IPS-11a (cell line): ENCODE measurements around the gene CRTC3.
"Not testable (repeated sequence)": the region's sequence is repeated elsewhere in the genome, so short reads cannot be mapped to it uniquely, and the experiment has no call there.

Experiments used
- H3K4me3 ChIP-seq: one replicate; pipeline ENCODE4 v1.5.1; 2013; ENCODE audit warnings: low read depth, low read length, control low read depth

CRTC3 gene, protein sequence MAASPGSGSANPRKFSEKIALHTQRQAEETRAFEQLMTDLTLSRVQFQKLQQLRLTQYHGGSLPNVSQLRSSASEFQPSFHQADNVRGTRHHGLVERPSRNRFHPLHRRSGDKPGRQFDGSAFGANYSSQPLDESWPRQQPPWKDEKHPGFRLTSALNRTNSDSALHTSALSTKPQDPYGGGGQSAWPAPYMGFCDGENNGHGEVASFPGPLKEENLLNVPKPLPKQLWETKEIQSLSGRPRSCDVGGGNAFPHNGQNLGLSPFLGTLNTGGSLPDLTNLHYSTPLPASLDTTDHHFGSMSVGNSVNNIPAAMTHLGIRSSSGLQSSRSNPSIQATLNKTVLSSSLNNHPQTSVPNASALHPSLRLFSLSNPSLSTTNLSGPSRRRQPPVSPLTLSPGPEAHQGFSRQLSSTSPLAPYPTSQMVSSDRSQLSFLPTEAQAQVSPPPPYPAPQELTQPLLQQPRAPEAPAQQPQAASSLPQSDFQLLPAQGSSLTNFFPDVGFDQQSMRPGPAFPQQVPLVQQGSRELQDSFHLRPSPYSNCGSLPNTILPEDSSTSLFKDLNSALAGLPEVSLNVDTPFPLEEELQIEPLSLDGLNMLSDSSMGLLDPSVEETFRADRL

DNA sequence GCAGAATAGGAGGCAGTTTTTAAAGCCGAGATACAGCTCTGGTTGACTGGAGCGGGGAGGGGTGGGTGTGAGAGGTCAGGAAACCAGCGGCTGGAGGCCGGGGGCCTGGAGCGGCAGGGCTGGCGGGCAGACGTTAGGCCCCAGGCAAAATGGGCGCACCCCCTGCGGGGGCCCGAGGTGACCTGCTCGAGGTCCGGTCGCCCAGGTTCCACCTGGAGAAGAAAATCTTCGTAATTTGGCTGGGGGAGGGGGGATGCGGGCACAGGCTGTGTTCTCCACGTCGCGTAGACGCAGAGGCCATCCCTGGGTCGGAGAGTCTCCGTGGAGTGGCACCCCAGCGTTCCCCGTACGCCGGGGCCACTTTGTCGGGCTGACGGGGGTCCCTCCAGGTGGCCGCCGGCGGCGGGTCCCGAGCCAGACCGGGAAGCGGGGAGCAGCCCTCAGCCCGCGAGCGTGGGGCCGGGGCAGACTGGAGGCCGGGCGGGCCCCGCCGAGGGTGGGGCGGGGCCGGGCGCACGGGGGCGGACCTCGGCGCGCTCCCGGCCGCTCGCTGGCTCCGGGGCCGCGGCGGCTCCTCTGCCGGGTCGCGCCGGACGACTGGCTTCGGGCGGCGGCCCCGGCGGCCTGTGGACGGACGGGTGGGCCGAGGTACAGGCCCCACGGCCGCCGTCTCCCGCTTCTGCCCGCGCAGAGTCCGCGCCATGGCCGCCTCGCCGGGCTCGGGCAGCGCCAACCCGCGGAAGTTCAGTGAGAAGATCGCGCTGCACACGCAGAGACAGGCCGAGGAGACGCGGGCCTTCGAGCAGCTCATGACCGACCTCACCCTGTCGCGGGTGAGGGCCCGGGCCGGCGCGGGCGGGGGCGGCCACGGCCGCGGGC lies at the start of gene CRTC3:
Gene CRTC3 (plus strand): TSS at position 553 of the 879 bp plus-strand sequence. CDS start 149 bp downstream, at position 702.
- peak within 1 kb of the TSS; percentile 58 for H3K4me3 ChIP-seq

DNA sequence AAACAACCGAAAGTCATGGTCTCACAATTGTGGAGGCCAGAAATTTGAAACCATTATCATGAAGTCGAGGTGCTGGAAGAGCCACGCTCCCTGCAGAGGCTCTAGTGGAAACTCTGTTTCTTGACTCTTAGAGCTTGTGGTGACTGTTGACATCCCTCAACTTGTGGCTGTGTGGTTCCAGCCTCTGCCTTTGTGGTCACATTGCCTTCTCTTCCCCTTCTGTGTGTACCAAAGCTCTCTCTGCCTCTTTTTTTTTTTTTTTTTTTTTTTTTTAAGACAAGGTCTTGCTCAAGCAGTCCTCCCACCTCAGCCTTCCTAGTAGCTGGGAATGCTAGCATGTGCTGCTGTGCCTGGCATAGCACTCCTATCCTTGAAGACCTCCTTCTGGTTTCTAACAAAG lies 48.7 kb upstream of the CRTC3 start:
- no peak overlapping the region for H3K4me3 ChIP-seq

DNA sequence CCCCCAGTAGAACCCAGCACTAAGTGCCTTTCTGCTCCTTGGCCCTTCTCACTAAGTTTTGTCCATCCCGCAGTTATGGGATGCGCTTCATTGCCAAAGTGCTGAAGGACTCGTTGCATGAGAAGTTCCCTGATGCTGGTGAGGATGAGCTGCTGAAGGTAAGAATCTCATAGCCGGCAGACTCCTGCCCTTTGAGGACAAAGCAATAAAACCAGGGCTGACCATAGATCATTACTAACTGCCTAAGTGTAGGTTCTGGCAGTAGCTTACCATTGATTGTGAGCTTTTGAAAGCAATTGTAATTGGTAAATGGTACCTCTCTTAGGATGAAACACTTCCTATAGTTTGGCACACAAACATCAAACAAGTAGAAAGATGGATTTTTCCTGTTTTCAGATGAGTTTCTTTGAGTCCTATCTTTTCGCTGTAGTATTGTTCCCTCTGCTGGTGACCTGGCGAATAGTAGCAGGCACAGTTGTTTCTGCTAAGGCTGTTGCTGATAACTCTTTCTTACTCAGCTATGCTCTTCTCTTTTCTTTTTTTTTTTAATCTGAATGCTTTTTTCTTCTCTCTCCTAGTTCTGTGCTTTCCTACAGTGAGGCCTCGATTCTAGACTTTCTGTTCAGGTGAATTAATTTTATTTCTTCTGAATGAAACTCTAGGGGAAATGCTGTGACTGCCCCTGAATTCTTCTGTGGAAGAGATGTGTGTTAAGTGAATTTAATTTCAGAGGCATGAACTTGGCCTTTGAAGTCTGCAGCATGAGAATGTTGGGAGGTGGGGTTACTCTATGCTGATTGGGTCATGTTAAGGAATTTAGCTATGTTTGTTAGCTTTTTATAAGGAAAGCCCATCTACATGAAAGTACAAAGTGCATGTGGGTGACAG lies 47.4 kb upstream of the CRTC3 start:
- H3K4me3 ChIP-seq: no peak overlapping the region

DNA sequence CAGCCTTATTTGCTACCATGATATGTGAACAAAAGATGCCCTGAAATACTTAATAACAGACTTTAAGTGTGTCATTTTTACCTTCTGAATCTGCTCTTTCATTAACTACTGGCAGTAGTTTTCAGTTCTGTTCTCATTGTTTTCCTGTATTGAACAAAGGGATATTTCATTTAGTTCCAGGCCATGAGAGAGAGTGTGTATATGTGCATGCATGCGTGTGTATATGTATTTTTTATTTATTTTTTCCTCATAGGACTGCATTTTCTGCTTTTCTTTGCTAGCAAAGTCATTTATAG lies 46.8 kb upstream of the CRTC3 start:
- H3K4me3 ChIP-seq: no peak overlapping the region

DNA sequence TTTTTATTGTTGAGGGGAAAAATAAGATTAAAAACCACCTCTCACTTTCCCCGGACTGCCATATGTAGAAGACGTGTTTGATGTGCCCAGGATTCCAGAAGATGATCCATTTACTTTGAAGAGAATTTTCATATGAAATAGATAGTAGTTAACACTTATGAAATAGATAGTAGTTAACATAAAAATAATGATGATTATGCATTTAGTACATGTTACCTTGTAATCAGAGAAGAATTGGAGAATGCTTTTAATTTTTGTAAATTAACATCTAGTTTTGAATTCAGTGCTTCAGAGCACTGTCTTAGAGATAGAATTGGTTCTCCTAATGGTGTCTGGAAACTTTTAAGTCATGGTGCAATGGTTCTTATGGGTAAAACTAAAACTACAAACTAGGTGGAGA lies 46.1 kb upstream of the CRTC3 start:
- H3K4me3 ChIP-seq: no peak overlapping the region

DNA sequence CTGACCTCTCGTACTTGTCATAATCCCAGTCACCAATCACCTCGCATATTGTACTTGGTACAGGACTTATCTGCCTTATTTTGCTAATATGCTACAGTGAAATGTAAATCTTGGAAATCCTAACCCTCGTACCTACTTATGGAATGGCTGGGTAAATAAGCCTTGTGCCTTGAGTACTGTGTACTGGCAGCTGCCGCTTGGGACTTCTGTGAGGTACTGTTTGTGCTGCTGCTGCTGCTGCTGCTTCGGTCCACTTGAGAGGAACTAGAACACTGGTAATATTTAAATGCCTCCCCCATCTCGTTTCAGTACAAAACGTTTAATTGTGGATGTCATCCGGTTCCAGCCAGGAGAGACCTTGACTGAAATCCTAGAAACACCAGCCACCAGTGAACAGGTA lies 42.5 kb upstream of the CRTC3 start:
- H3K4me3 ChIP-seq: no peak overlapping the region

DNA sequence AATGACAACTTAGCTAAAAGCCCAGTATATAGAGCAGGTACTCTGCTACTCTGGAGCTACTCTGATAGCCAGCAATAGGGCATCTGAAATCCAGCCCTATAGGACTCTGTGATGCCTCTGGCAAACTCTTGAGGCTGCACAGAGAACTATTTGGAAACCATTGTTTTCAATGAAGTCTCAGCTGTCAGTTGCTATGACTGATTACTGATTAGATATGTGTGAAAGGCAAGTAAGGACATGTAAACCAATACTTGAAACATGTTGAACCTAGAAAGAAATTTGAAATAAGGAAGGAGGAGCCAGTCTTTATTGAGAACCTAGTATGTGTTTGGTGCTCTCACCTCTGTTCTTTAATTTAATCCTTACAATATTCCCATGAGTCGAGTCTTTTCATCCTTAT lies 40.2 kb upstream of the CRTC3 start:
- no peak overlapping the region for H3K4me3 ChIP-seq

DNA sequence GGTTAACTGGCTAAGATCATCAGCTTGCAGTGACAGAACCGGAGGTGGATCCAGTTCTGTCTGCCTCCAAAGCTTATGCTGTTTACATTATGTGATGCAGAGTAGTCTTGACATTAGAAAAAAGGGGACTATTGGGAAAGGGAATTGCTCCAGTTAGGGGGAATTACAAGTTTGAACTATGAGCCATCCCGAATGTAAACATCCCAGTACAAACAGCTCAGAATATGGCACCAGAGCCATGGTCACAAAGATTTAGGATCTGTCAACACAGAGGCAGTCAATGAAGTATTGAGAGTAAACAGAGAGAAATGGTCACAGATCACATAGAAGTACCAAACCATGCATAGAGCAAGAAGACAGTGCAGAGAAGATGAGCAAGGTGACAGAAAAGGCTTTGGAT lies 39.8 kb upstream of the CRTC3 start:
- H3K4me3 ChIP-seq: no peak overlapping the region

DNA sequence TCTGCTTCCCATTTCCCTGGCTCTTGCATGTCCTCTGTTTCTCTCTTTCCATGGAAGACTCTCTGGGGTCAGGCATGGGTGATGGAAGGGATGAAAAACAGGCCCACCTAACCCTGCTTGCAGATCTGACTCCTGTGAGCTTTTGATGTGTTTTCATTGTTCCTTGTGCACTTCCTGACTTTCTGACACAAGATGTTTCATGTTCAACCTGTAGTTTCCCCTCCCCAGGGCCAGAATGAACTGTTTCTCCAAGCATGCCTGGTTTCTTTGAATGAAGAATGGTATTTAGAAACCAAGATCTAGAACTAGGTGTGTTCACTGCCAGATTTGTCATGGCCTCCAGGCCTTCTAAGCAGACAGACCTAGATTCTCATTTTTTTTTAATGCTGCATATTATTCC lies 36.1 kb upstream of the CRTC3 start:
- no peak overlapping the region for H3K4me3 ChIP-seq

DNA sequence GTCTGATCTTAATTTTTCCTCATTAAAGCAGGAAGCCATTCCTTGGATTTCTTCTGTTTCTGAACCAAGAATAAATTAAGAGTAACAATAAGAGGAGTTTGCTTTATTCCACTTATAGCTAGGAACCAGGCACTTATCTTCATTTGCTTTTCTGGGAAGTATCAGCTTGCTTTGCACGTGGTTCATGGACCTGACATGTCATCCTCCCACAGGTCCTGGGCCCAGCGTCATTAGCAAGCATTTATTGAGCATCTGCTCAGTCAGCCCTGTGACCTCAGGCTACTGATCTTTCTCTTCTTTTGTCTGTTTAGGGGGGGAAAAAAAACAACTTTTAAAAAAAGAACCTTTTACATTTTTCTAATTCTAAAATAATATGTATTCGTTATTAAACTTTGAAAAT lies 34.7 kb upstream of the CRTC3 start:
- H3K4me3 ChIP-seq: no peak overlapping the region

DNA sequence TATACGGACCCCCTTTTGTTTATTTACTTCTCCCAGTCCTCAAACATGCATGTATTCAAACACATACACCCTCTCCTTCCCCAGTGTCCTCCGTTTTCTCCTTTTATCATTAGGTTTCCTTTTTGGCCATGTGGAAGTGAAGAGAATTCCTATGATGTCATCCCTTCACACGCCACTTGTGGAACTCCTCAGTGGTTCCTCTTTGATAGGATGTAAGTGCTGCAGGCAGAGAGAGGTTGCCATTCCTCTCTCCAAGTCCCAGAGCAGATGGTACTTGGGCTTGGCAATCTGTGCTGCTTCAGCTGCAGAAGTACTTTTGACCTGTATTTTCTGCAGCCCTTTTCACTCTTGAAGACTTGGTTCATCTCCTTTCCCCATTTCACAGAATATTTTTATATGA lies 32.9 kb upstream of the CRTC3 start:
- no peak overlapping the region for H3K4me3 ChIP-seq

DNA sequence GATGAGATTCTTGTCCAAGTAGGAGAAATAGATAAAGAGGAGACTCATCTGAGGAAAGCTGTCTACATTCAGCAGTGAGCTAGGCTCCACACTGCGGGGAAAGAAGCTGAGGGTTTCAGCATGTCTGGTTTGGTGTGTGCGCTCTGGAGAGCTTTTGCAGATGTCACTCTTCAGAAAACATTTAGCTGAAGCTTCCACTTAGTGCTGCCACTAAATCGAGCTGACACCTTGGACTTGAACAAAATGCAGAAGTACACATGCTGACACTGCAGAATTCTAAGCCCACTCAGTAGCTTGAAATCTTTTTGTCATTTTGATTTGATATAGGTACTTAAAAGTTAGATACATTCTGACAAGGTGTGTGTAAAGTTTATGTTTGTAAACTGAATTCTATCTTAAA lies 32.3 kb upstream of the CRTC3 start:
- H3K4me3 ChIP-seq: no peak overlapping the region

DNA sequence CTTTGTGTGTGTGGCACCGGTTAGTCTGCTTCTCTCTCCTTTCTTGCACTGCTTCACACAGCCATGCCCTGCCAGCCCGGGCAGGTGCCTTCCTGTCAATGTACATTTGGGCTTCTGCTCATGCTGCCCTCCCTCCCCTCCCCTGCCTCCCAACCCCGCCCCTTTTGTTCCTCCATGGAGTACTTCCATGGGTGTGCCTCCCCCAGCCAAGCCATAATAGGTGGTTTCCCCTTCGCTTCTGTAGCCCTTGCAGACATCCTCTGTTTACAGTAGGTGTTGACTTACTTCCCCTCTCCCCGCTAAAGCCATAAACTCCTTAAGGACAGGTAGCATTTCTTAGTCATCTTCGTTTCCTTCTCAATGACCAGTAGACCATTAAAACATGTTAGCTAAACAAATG lies 31.8 kb upstream of the CRTC3 start:
- H3K4me3 ChIP-seq: no peak overlapping the region

DNA sequence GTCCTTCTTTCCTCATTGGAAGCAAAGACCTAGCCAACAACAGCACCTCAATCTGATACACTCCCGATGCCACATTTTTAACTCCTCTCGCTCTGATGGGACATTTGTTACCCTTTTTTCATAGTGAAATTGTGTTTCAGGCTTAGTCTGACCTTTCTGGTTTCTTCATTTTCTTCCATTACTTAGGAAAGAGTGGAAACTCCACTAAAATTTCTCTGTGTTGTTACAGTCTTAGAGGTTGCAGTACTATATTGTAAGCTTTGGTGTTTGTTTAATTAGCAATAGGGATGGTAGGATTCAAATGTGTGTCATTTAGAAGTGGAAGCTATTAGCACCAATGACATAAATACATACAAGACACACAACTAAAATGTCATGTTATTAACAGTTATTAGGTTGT lies 29.6 kb upstream of the CRTC3 start:
- no peak overlapping the region for H3K4me3 ChIP-seq

DNA sequence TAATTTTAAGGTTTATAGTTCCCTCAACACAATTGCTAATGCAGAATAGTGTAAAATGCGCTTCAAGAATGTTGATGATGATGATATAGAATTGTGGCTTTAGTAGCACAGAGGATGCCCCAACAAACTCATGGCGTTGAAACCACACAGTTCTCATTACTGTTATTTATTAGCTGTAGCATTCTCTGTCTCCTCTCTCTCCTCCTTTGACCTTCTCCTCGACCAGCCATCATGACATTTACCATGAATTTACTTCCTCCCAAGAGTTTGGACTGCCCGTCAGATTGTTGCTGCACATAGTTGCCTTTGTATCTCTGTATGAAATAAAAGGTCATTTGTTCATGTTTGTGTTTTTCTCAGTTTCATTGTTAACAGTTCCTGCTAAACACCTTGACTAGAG lies 27.8 kb upstream of the CRTC3 start:
- H3K4me3 ChIP-seq: no peak overlapping the region

DNA sequence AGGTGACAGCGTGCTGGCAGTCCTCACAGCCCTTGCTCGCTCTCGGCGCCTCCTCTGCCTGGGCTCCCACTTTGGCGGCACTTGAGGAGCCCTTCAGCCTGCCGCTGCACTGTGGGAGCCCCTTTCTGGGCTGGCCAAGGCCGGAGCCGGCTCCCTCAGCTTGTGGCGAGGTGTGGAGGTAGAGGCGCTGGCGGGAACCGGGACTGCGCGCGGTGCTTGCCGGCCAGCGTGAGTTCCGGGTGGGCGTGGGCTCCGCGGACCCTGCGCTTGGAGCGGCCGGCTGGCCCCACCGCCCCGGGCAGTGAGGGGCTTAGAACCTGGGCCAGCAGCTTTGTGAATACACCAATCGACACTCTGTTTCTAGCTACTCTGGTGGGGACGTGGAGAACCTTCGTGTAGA lies 18.9 kb upstream of the CRTC3 start:
- H3K4me3 ChIP-seq: not testable (repeated sequence)

DNA sequence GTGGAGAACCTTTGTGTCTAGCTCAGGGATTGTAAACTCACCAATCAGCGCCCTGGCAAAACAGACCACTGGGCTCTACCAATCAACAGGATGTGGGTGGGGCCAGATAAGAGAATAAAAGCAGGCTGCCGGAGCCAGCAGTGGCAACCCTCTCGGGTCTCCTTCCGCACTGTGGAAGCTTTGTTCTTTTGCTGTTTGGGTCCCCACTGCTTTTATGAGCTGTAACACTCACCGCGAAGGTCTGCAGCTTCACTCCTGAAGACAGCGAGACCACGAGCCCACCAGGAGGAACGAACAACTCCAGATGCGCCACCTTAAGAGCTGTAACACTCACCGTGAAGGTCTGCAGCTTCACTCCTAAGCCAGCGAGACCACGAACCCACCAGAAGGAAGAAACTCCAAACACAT lies 18.5 kb upstream of the CRTC3 start:
- H3K4me3 ChIP-seq: not testable (repeated sequence)

DNA sequence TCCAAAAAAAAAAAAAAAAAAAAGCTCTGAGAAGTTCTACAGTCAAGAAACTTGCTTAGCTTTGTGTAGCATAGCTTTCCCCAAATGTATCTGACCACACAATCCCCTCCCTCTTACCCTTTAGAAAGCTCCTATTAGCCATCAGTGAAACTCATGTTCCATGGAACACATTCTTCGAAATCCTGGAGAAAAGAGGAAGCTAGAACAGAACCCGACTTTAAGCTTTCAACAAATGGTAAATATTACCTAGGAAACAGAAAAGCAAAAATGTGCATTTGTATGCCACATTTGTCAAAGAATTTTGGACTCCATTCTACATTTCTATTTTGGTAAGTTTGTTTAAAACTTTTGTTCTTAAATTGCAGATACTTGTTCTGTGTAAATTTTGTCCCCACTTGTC lies 17.4 kb upstream of the CRTC3 start:
- no peak overlapping the region for H3K4me3 ChIP-seq

DNA sequence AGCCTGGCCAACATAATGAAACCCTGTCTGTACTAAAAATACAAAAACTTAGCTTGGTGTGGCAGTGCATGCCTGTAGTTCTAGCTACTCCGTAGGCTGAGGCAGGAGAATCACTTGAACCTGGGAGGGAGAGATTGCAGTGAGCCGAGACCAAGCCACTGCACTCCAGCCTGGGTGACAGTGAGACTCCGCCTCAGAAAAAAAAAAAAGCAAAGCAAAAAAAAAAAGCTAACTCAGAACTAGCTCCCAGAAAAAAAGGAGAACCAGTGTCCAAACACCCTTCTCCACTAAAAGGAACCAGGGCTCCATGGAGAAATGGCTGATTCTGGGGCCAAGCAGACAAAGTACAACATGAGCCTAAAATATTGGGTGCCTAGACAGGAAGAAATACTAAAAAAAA lies 16.7 kb upstream of the CRTC3 start:
- H3K4me3 ChIP-seq: no peak overlapping the region

DNA sequence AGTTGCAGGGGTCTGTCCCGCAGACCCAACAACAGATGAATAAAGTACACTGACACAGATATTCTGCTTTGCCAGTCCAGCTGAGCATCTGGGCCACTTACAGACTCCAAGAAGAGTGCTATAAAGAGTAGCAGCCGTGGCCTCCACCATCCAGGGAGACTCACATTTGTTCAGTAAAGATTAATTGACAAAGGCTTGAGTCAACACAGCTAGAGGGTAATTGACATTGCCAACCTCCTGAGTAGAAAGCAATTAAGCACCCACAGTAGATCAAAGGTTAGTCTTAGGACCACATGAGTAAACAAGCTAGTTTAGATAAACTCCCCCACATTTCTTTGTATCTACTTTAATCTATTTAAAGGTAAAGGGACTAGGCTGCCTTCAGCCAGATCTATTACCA lies 16.3 kb upstream of the CRTC3 start:
- H3K4me3 ChIP-seq: no peak overlapping the region

DNA sequence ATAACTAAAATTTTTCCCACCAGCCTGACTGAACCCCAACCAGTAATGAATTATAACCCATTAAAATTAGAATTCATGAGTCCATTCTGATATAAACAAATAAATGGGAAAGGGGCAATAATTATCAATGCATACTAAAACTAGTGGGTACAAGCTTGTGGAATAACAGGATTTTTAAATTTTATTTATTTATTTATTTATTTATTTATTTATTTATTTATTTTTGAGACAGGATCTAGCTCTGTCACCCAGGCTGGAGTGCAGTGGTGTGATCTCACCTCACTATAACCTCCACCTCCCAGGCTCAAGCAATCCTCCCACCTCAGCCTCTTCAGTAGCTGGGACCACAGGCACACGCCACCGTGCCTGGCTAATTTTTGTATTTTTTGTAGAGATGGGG lies 15.8 kb upstream of the CRTC3 start:
- not testable (repeated sequence) for H3K4me3 ChIP-seq
